Limb (tissue), 2 donors: ENCODE data around the gene TFR2.
A peak's percentile ranks its signal among the peaks of the same experiment; 100 is the strongest.

Source experiments
- DNase-seq, 2 donors: peaks; one replicate each; pipeline ENCODE4 v3.0.0-alpha.2; 2016; ENCODE audit errors: extremely low spot score in 2 of 2

TFR2 gene

DNA sequence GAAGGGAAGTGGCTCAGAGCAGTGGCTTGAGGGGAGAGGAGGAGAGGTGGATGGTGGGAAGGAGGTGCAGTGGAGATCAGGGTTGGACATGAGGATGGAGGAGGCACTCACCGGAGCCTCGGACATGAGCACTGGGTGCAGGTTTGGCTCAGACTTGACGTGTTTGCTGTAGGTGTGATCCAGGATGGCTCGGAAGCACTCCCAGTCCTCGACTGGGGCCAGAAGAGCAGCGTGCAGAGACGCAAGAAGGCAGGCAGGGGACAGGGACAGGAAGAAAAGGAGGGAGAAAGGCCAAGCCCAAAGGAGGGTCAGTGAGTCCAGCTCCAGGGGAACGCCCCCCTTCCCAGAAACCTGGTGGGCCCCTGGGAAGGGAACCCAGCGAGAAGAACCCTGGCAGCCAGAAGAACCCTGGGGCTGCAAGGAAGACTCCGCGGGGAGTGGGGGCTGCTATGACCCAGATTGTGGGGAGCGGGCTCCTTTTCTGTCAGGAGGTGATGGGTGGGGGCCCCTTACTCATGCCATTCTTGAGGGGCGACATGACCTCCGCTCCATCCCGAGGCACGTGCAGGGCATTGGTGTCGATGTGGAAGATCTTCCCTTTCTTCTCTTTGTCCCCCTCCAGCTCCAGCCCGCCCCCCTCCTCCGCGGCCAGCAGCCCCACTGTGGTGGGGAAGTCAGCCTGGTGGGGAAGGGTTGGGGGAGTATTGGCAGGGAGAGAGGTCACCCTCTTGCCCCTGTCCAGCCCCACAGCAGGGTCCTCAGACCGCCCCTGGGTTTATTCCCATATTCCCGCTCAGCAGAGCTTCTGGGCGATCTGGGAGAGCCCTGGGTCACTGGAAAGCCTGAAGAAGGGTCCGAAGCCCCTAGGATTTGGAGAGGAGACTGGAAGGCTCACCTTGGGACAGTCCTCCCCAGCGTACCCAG, 13.8 kb upstream of the TFR2 start:
- no peak for DNase-seq

DNA sequence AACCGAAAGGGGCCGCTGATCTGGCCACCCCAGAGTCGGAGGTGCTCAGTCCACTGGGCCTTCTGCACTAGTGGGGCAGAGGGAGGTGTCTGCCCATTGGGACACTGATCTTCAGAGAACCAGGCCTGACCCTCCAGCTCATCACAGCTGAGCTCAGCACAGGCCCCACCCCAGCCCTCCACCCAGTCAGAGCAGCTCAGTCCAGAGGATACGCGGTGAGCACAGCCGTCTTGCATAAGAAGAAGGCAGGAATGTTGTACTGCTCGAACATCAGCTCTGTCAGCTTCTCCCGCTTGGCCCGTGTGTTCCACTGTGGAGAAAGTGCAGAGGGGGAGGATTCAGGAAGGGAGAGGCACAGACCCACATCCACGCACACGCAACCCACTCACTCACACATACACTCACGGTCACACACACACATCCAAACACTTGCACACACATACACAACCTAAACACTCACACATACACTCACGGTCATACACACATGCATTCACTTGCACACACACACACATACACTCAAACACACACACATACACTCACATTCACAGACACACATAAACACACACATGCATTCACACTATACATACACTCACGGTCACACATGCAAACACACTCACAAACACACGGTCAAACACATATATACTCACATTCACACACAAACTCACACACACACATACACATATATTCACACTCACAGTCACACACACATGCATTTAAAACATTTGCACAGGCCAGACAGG, 8.6 kb upstream of the TFR2 start:
- DNase-seq: no peak

GRCh38 chr7:100642534-100642907, 1.2 kb upstream of the TFR2 start:
- DNase-seq: no peak

- DNase-seq: no peak
These were observed 645 bp upstream of the TFR2 start for GRCh38 chr7:100641860-100642533.

- no peak for DNase-seq
These were observed 573 bp downstream of the TFR2 start for GRCh38 chr7:100640517-100641440.

DNA sequence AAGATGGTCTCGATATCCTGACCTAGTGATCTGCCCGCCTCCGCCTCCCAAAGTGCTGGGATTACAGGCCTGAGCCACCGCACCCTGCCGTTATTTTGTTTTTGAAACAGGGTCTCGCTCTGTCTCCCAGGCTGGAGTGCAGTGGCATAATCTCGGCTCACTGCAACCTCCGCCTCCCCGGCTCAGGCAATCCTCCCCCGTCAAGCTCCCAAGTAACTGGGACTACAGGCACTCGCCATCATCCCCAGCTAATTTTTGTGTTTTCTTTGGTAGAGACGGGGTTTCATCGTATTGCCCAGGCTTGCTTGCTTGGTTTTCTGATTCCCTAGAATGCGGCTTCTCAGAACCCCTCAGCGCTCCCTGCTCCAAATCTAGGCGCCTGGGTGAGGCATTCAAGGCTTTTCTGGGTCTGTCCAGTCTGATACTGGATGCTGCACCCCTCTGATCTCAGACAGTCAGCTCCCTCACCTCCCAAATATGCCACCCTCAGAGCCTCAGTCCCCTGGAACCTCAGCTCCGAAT, 1.3 kb downstream of the TFR2 start:
- no peak for DNase-seq

DNA sequence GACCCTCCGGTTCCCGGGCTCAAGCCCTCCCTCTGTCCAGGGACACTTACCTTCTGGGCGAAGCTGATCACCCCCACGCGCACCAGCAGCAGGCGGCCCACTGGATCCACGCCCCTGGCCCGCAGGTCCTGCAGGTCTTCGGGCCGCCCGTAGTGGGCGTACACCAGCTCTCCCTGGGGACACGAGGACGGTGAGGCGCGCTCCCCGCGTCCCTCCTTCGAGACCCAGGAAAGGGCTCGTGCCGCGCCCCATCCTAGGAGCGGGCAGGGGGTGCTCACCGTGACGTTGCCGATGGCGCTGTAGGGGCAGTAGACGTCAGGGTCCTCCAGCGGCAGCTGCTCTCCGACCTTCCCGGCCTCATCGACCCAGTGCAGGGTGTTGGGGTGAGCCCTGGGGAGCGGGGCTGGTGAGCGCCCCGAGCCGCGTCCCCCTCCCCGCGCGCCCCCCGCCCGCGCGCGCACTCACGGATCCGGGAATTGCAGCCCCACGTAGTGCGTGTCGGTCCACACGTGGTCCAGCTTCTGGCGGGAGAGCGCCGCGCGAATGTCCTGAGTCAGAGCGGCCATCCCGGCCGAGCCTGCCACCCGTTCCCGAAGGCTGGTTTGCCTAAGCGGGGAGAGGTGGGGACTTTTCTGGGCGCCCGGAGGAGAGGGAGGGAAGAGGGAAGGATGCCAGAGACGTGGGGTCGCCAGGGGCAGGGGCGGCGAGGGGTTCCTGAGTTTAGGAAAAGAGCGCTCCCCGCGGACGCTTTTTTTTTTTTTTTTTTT, 8.2 kb downstream of the TFR2 start:
- DNase-seq: peak in 1 of 2 donors; percentile 69

DNA sequence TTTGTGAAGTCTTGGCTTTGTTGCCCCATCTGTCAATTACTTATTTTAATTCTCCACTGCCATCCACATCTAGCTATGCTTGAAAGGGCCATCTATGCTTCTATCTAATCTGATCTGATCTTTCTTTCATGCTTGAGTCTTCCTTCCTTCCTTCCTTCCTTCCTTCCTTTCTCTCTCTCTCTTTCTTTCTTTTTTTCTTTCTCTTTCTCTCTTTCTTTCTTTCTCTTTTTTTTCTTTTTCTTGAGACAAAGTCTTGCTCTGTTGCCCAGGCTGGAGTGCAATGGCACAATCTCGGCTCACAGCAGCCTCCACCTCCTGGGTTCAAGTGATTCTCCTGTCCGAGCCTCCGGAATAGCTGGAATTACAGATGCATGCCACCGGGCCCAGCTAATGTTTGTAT, 11.3 kb downstream of the TFR2 start:
- DNase-seq: no peak

GRCh38 chr7:100629117-100629716, 12.1 kb downstream of the TFR2 start:
- no peak for DNase-seq

- no peak for DNase-seq
These were observed 14.2 kb downstream of the TFR2 start for GRCh38 chr7:100627238-100627549.

GRCh38 chr7:100626530-100627237, 14.7 kb downstream of the TFR2 start:
- DNase-seq: peak; percentile 62 to 88

DNA sequence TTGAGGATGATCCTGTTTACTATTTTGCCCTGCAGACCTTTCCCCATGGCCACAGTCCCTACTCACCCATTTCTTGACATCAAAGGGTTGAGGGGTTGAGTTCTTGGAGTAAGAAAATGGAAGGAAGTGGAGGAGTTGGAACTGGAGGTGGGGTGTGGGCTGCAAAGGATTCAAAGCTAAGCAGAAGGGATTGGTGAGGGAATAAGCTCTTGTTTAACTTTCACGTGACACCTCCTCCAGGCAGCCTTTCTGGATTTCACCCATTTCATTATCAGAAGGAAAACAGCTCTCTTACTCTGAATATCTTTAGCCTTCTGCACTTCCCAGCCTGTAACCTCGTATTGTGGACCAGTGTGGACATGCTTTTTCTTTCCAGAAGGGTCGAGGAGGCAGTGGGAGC, 15.3 kb downstream of the TFR2 start:
- DNase-seq: no peak

- DNase-seq: no peak
These were observed 17.2 kb downstream of the TFR2 start for GRCh38 chr7:100623951-100624824.

DNA sequence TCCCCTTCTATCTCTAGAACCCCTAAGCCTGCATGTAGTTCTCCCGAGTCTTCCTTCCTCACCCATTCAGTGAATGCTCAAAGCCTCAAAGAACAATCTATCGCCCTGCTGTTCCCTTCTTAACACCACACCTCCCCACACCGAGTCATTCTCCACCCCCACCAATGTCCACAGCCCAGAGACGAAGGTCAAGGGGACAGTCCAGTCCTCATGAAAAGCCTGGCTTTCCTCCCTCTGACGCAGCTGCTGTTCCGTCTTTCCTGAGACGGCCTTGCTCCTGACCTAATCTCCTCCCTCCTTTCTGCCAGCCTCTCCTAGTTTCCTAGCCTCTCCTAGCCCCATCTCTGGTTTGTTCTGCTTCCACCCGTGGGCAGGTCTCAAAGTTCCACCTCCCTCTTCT, 19.8 kb downstream of the TFR2 start:
- DNase-seq: no peak

DNA sequence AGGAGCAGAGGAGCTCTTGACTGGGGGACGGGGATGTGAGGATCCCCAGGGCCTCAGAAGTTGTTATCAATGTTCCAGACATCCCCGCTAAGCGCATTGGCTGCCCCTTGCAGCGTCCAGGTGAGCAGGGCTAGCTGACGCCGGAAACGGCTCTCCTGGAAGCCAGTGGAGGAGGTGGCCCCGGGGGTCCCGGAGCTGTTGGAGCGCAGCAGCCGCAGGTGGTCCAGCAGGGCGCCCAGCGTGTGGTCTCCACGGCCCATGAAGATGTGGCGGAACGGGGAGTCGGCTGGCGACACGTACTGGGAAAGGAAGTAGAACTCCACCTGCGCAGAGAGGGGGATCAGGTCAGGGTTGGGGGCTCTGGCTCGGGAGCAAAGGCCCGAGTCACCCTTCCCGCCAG, 20.5 kb downstream of the TFR2 start:
- DNase-seq: no peak

- no peak for DNase-seq
These were observed 21.1 kb downstream of the TFR2 start for GRCh38 chr7:100620239-100620638.

- no peak for DNase-seq
These were observed 27.0 kb downstream of the TFR2 start for GRCh38 chr7:100614308-100614861.
